ENCODE results near the gene MAP3K10.

MAP3K10 gene

DNA sequence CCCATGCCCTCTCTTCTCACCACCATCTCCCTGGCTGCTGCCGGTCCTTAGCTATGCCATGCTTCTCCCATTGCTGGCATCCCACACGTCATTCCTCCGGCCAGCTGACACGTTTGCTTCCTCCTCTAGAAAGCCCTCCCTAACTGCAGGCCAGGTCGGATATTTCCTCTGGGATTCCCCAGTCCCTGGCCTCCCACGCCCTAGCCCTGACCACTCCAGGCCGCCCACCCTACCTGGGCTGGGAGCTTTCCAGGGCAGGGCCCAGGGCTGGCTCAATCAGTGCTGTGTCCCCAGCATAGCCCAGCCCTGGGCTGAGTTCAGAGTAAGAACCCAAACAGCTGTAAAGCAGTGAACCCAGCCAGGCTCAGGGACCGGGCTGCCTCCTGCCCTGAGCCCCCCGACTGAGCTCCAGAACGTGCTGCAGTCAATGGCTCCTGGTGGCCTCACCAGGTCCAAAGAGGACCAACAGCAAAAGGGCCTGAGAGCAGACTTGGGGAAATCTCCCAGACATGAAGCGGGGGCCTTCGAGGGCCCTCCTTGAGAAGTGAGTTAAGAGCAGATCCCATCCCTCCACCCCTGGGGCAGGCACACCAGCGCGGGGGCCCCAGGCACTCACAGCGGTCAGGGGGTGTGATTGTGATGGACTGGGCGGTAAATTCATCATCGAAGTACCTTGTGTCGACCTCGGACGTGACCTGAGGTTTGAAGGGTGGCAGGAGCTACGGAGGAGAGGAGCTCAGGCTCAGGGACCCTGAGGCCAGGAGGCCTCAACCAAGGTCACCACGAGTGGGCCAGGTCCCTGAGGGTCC is 43.4 kb downstream of the MAP3K10 start:
- no peak for DNase-seq

GRCh38 chr19:40235238-40236025 is 44.2 kb downstream of the MAP3K10 start:
- DNase-seq: no peak

- DNase-seq: no peak
Measured at GRCh38 chr19:40236026-40236355, 44.8 kb downstream of the MAP3K10 start.

GRCh38 chr19:40236366-40236765 is 45.1 kb downstream of the MAP3K10 start:
- no peak for DNase-seq

- no peak for DNase-seq
Measured at GRCh38 chr19:40237791-40238190, 46.6 kb downstream of the MAP3K10 start.

DNA sequence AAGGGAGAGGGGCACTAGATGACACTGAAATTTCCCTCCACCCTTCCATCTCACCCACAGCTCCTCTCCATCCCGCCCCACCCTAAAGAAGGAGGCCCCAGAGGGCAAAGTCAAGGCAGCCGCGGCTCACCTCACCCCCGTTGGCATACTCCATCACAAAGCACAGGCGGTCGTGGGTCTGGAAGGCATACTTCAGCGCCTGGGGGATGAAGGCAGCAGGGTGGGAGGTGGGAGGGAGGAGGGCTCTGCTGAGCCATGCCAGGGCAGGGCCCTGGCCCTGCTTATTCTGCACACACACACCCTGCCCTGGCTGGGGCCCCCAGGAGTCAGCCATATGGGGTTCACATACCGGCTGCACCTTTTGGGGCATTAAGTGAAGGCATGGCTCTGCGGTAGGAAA is 47.5 kb downstream of the MAP3K10 start:
- no peak for DNase-seq

DNA sequence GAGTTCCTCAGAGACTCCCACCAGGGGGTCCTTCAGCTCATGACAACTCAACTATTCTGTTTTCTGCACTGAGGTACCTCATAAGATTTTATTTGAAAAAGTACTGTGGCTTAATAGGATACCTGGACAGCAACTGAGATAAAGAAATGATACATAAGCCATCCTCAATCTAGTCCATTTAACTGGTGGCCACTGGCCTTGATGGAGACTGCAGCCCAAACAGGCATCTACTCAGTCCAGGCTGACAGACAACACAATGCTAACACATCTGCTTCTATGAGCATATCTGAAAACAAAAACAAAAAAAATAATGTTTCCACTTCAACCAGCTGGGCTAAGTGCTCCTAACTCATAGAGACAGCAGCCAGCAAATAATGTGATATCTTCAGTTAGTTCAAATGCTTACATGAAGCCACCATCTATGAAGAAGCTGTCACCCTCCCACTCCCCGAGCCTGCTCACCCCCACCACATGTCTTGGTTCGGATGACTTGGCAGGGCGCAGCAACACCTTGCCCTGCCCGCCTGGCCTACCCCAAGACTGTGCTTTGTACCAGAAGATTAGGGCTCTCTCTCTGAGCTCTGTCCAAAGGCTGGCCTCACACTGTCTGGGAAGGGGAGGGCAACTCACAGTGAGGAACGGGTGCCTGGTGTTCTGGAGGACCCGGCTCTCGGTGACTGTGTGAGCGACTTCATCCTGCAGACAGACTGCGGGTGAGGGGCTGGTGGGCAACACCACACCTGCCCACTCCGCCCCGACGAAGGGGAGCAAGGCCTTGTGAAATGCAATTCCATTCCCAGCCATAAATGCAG is 48.4 kb downstream of the MAP3K10 start:
- no peak for DNase-seq

DNA sequence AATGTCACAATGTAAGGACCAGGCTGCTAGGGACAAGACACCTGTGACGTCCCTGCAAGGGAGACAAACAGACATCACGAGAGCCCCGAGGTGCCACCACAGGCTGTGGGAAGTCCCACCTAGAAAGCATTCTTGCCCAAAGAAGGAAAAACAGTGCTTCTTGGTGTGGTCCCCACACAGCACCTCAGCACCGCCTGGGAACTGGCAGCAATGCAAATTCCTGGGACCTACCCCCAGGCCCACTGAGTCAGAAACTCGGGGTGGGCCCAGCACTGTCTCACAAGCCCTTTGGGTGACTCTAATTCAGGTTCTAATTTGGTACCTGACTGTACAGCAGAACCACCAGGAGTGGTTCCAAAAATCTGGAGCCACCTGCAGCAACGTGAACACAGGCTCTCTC is 49.1 kb downstream of the MAP3K10 start:
- no peak for DNase-seq

DNA sequence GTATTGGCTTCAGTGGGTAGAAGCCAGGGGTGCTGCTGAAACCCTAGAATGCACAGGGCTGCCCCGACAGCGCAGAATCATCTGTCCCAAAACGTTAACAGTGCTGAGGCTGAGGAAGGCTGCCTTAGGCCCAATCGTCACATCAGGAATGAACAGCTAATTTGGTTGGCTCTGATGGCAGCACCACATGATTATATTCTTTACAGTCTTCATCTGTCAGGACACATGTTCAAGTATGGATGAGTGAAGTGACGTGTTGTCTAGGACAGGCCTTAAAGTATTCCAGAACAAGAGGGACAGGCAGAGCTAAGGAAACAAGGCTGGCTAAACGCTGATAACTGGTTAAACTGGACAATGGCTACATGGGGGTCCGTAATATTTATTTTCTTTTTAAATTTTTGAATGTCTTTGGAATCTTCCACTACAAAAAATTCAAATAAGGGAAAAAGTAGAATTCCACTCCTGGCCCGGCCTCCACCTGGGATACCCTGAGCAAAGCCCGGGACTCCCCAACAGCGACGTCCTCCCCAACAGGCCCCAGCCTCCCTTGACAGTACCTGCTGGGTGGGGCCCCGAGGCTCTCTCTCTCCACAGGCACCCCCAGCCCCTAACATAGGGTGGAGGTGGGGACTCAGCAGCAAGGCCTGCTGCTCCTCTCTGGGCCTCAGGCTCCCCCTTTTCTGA is 50.0 kb downstream of the MAP3K10 start:
- DNase-seq: no peak

DNA sequence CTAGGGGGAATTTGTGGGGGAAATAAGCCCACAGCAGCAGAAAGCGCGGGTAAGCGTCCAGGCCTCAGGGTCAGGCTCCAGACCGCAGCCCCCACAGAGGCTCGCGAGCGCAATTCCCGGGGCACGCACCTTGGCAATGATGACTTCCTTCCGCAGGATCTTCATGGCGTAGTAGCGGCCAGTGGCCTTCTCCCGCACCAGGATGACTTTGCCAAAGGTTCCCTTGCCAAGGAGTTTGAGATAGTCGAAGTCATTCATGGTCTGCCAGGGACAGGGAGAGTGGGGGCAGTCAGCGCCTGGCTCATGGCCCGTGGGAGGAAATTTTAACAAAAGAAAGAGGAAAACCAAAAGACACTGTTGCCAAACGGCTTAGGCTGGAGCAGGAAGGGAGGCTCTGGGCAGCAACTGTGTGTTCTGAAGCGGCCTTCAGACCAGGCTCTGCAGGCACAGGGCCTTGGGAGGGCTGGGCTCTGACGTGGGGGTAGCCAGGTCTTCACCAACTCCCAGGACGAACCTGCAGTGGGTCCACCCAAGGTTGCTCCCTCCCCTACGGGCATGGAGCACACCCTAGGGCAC is 50.7 kb downstream of the MAP3K10 start:
- no peak for DNase-seq

GRCh38 chr19:40242480-40242879 is 51.3 kb downstream of the MAP3K10 start:
- DNase-seq: no peak

DNA sequence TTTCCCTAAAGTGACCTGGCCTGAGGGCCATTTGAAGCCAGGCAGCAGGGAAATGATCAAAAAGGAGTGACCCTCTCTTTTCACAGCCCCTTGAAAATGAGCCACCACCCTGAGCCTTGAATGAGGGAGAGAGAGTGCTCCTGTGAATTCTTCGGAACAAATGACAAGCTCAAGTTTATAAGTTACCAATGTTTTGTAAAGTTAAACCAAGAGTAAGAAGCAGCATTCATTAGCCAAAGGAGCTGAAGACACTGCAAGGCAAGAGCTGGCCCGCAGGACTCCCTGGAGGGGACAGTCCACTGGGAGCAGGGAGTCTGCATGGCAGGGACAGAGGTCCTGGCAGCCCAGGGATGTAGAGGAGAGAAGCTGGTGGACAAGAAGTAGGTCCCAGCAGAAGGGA is 52.0 kb downstream of the MAP3K10 start:
- no peak for DNase-seq

DNA sequence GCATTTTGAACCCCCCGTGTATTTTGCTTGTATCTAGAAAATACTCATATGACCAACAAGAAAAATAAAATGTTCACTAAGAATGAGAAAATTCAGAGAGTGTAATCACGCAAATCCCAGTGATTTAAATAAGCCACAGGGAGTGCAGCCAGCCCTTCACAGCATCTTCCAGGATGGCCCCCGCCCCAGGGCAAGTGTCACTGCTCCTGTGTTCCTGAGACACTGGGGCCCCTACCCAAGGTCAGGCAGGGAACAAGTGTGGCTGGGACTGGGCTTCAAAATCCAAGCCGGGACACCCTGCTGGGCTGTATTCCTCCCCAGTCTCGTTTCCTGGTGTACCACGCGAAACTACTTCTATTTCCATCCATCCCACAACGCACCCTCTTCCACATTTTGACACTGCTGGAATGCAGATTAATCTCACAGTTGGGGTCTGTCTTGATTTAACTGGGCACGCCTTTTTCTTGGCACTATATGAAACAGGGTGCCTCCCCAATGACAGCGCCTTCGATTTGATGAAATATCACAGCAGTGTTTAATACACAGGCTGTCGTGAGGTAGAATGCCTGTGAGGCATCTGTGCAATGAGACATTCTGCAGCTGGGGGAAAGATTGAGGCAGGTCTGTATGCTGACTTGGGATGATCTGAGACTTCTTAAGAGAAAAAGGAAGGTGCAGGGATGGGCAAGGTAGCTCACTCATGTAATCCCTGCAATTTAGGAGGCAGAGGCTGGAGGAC is 53.5 kb downstream of the MAP3K10 start:
- DNase-seq: no peak

- no peak for DNase-seq
Measured at GRCh38 chr19:40245506-40246128, 54.4 kb downstream of the MAP3K10 start.

DNA sequence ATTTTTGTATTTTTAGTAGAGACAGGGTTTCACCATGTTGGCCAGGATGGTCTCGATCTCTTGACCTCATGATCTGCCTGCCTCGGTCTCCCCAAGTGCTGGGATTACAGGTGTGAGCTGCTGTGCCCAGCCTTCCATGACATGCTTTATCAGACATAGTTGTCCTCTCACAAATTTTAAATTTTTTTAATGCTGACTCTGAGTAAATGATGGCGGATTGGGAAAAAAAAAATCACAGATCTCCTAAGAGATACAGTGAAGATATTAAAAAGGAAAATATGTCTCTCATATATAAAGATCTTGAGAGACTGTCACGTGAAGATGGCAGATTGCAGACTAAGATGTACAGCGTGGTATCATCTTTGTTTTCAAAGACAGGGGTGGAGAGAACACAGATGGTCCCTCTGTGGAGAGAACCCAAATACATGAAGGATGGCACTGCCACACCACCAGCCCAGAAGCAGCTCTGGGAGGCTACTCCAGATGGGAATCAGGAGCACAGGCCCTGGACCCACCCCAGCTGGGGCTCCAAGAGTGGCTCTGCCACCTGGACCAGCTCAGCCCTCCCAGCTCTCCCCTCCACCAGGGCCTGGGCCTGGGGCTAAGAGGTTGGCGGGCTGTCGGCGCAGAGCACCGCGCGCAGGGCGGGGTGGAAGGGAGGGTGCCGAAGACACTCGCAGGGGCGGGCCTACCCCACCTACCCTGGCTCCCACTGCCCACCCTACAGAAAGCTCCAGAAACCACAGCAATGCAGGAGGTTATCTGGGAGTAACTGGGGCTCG is 55.3 kb downstream of the MAP3K10 start:
- DNase-seq: no peak

DNA sequence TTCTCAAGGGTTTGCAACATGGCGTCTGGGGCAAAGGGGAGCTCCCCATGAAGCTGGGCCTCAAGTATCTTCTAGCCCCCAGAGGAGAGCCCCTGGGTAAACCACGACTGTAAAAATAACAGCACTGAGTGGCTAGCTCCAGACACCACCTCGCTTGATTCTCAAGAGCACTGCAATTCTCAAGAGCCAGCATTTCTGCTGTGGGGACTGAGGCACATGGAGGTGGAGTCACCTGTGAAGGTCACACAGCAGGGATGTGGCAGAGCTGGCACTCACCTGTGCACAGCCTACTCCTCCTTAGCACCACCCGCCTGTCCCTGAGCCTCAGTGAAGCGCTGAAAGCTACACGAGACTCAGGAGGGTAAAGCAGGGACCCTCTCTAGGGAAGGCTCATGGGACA is 56.0 kb downstream of the MAP3K10 start:
- no peak for DNase-seq

DNA sequence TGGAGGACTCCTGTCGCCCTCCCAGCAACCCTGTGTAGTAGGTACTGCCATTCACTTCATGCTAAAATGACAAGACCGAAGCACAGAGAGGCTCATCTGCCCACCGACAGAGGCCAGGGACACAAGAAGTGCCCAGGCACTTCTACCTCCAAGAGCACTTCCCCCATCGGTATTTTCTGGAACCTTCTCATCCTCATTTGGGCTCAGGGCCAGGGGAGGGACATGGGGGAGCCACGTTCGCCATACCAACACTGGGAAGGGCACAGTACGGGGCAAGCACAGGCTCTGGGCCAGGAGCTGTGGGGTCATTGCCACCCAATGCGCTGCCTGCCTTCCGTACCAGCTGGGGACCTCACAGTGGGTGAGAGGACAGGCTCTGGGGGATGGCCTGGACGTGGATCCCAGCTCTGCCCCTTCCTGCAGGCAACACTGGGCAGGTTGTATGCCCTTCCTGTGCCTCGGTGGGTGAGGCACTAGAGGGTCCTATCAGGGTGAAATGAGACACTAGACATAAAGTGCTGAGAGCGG is 56.6 kb downstream of the MAP3K10 start:
- no peak for DNase-seq

GRCh38 chr19:40249201-40249600 is 58.0 kb downstream of the MAP3K10 start:
- DNase-seq: no peak

DNA sequence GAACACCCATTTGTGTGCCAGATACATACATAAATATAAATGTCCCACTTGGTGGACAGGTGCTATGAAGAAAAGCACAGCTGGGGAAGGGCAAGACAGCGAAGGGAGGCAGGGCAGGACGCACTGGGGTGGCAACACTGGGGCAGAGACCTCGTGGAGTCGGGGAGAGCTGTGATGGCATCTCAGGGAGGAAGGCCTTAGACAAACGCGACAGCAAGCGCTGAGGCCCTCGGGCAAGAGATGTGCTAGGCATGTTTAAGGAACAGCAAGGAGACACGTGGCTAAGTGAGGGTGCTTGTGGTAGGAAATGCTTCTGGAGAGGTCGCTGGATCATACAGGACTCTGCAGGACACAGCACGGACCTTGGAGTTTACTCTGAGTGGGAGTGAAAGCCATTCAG is 58.6 kb downstream of the MAP3K10 start:
- no peak for DNase-seq

GRCh38 chr19:40251244-40251643 is 60.0 kb downstream of the MAP3K10 start:
- no peak for DNase-seq

Data from activated naive CD4-positive, alpha-beta T cell (primary cell).